ENCODE results near the gene ARG2. TPM values are rescaled to one million over a fixed set of nuclear protein-coding genes. Genes with fewer than 3 reads are reported as not detected.

The ARG2 gene
- total RNA-seq, 1 experiment from 2014 or later, result 8.6 TPM

DNA sequence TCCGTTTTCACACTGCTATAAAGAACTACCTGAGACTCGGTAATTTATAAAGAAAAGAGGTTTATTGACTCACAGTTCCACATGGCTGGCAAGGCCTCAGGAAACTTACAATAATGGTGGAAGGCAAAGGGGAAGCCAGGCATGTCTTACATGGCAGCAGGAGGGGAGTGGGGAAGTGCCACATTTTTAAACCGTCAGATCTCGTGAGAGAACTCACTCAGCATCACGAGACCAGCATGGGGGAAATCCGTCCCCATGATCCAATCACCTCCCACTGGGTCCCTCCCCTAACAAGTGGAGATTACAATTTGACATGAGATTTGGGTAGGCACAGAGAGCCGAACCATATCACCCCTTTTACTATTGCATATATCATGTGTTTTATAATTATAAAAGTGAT is 17.6 kb upstream of the ARG2 start:
- Histone ChIP-seq H2AFZ (no peak overlapping the region), H3K9me3 (ENCODE audit: insufficient read depth, low read depth) (no peaks in the 10 kb centered on the region), H3K4me2 (no peak overlapping the region), H3F3A (ENCODE audit: insufficient read depth, low read depth) (peaks cover 38% of the 10 kb centered on the region), H3K36me3 (ENCODE audit: low read depth) (no peaks in the 10 kb centered on the region), H3K79me2 (ENCODE audit: low read depth) (peaks cover 14% of the 10 kb centered on the region), H3K27ac (no peak overlapping the region), H3K4me3 (no peak overlapping the region), H3K4me1 (replicated peaks; ENCODE audit: insufficient read depth) (peaks cover 18% of the 10 kb centered on the region), H3K27me3 (ENCODE audit: insufficient read depth, low read depth) (no peaks in the 10 kb centered on the region), H4K20me1 (ENCODE audit: insufficient read depth) (no peaks in the 10 kb centered on the region), H3K9me2 (ENCODE audit: insufficient read depth) (no peaks in the 10 kb centered on the region)
- DNase-seq, result no peak
- TF ChIP-seq, protein P1, sequence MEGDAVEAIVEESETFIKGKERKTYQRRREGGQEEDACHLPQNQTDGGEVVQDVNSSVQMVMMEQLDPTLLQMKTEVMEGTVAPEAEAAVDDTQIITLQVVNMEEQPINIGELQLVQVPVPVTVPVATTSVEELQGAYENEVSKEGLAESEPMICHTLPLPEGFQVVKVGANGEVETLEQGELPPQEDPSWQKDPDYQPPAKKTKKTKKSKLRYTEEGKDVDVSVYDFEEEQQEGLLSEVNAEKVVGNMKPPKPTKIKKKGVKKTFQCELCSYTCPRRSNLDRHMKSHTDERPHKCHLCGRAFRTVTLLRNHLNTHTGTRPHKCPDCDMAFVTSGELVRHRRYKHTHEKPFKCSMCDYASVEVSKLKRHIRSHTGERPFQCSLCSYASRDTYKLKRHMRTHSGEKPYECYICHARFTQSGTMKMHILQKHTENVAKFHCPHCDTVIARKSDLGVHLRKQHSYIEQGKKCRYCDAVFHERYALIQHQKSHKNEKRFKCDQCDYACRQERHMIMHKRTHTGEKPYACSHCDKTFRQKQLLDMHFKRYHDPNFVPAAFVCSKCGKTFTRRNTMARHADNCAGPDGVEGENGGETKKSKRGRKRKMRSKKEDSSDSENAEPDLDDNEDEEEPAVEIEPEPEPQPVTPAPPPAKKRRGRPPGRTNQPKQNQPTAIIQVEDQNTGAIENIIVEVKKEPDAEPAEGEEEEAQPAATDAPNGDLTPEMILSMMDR (conservative IDR thresholded peaks at IDR 0.05), result no peak
- TF ChIP-seq EZH2 (IDR thresholded peaks at IDR 0.05; ENCODE audit: low read depth), result no peak
- BruUV-seq (replicated peaks), result no TSS peak
- intact Hi-C loops (cut with micrococcal nuclease; ENCODE audit: unreplicated experiment), result no loop called here
- ChIA-PET CTCF (no interaction called here), POLR2A (ENCODE audit: unreplicated experiment) (no interaction called here)

DNA sequence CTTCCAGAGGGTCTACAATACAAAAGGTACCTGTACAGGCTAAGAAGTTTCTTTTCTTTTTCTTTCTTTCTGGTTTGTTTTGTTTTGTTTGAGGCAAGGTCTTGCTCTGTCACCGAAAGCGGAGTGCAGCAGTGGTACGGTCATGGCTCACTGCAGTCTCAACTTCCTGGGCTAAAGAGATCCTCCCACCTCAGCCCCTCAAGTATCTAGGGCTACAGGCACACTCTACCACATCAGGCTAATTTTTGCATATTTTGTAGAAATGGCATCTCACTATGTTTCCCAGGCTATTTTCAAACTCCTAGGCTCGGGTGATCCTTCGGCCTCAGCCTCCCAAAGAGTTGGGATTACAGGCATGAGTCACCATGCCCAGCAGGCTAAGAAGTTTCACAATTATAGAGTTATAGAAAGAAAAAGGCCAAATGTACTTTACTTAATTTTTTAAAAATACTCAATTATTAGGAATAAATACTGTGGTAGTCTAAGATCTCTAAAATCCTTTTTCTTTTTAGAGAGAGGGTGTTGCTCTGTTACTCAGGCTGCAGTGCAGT is 16.6 kb upstream of the ARG2 start:
- peak in 1 of 2 experiments; percentile 64 for DNase-seq
- H3K4me2 ChIP-seq, result peak overlapping the region; percentile 37
- CTCF ChIA-PET, result no interaction called here

DNA sequence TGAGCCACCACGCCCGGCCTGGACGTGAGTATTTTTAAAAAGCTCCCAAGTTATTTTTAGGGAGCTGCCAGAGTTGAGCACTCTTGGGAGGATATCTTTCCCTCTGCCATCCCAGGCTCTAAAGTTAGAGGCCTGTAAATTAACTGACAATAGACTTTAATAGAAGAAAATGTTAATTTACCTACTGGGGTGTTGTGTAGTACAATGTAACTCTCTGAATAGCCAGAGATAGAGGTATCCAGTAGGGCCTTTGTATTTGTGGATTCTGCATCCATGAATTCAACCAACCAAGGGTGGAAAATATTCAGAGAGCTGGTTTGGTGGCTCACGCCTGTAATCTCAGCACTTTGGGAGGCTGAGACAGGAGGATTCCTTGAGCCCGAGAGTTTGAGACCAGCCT is 12.1 kb upstream of the ARG2 start:
- H3K4me3 ChIP-seq, result no peak overlapping the region
- CTCF ChIA-PET, result no interaction called here
- TF ChIP-seq, protein P1 (conservative IDR thresholded peaks at IDR 0.05), result no peak
- no peak for TF ChIP-seq EZH2 (IDR thresholded peaks at IDR 0.05; ENCODE audit: low read depth)
- peaks cover 10% of the 10 kb centered on the region for H3K4me1 ChIP-seq (replicated peaks; ENCODE audit: insufficient read depth)
- H3K36me3 ChIP-seq (ENCODE audit: low read depth), result no peaks in the 10 kb centered on the region
- no peak overlapping the region for H3K4me2 ChIP-seq
- no TSS peak for BruUV-seq (replicated peaks)
- H3K79me2 ChIP-seq (ENCODE audit: low read depth), result no peaks in the 10 kb centered on the region
- no peaks in the 10 kb centered on the region for H3K27me3 ChIP-seq (ENCODE audit: insufficient read depth, low read depth)
- no peak overlapping the region for H3K27ac ChIP-seq
- H3K9me2 ChIP-seq (ENCODE audit: insufficient read depth), result no peaks in the 10 kb centered on the region
- intact Hi-C loops (cut with micrococcal nuclease; ENCODE audit: unreplicated experiment), result no loop called here
- POLR2A ChIA-PET (ENCODE audit: unreplicated experiment), result no interaction called here
- H4K20me1 ChIP-seq (ENCODE audit: insufficient read depth), result no peaks in the 10 kb centered on the region
- H3F3A ChIP-seq (ENCODE audit: insufficient read depth, low read depth), result peaks cover 13% of the 10 kb centered on the region
- no peak overlapping the region for H2AFZ ChIP-seq
- H3K9me3 ChIP-seq (ENCODE audit: insufficient read depth, low read depth), result no peaks in the 10 kb centered on the region
- DNase-seq, result no peak

More for the DNA sequence above, 16.6 kb upstream of the ARG2 start:
- POLR2A ChIA-PET (ENCODE audit: unreplicated experiment), result no interaction called here
- Histone ChIP-seq H3K79me2 (ENCODE audit: low read depth) (peaks cover 12% of the 10 kb centered on the region), H4K20me1 (ENCODE audit: insufficient read depth) (no peaks in the 10 kb centered on the region), H3F3A (ENCODE audit: insufficient read depth, low read depth) (peaks cover 38% of the 10 kb centered on the region), H2AFZ (no peak overlapping the region), H3K4me1 (replicated peaks; ENCODE audit: insufficient read depth) (peaks cover 18% of the 10 kb centered on the region), H3K36me3 (ENCODE audit: low read depth) (no peaks in the 10 kb centered on the region), H3K27me3 (ENCODE audit: insufficient read depth, low read depth) (no peaks in the 10 kb centered on the region), H3K27ac (peak overlapping the region; percentile 49), H3K4me3 (no peak overlapping the region), H3K9me3 (ENCODE audit: insufficient read depth, low read depth) (no peaks in the 10 kb centered on the region), H3K9me2 (ENCODE audit: insufficient read depth) (no peaks in the 10 kb centered on the region)
- no peak for TF ChIP-seq EZH2 (IDR thresholded peaks at IDR 0.05; ENCODE audit: low read depth)
- TF ChIP-seq, protein P1 (conservative IDR thresholded peaks at IDR 0.05), result no peak
- BruUV-seq (replicated peaks), result no TSS peak
- intact Hi-C loops (cut with micrococcal nuclease; ENCODE audit: unreplicated experiment), result no loop called here
